DOHH2 (cell line): Measurements from ENCODE around the gene GHR.

Source experiments
- EZH2phosphoT487 ChIP-seq: fragments of 200-600 bp; sonication (generic); IDR thresholded peaks from 2 replicates; pipeline ENCODE4 v1.6.1; 2017; ENCODE audit warnings: borderline replicate concordance, mild to moderate bottlenecking, antibody characterized with exemption, low read length, moderate library complexity, mixed read lengths
- TF ChIP-seq, protein P1 (sequence below): fragments of 200-600 bp; sonication (generic); IDR thresholded peaks from one replicate; pipeline ENCODE4 v1.5.1; 2014; ENCODE audit warnings: antibody characterized with exemption, mild to moderate bottlenecking, low read depth, low read length; ENCODE audit not compliant: poor library complexity, severe bottlenecking

DNA sequence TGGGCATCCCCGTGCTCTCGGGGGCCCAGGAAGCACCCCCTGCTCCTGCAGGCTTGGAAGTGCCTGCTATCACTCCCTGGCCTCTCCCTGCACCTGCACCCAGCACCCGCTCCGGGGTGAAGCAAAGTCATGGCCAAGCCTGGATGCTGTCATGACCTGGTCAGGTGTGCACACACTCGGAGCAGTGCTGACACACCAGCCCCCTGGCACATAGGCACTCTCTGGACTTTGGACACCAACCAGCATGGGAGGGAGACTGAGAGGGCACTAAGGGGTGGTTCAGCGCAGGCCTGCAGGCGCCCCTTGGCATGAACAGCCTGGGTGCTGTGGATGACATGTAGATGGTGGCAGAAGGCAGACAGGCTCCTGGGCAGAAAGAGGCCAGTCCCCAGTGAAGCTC is 158.6 kb downstream of the GHR start:
- TF ChIP-seq, protein P1, sequence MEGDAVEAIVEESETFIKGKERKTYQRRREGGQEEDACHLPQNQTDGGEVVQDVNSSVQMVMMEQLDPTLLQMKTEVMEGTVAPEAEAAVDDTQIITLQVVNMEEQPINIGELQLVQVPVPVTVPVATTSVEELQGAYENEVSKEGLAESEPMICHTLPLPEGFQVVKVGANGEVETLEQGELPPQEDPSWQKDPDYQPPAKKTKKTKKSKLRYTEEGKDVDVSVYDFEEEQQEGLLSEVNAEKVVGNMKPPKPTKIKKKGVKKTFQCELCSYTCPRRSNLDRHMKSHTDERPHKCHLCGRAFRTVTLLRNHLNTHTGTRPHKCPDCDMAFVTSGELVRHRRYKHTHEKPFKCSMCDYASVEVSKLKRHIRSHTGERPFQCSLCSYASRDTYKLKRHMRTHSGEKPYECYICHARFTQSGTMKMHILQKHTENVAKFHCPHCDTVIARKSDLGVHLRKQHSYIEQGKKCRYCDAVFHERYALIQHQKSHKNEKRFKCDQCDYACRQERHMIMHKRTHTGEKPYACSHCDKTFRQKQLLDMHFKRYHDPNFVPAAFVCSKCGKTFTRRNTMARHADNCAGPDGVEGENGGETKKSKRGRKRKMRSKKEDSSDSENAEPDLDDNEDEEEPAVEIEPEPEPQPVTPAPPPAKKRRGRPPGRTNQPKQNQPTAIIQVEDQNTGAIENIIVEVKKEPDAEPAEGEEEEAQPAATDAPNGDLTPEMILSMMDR: no peak
- no peak for TF ChIP-seq EZH2phosphoT487
